GM19463 (cell line): ENCODE results near the gene PRR36.

Experiments used
- ATAC-seq: cut with Tn5 transposase; IDR thresholded peaks from one replicate; pipeline ENCODE4 v1.9.1; 2021; ENCODE audit warnings: mild to moderate bottlenecking, moderate library complexity; ENCODE audit not compliant: unreplicated experiment

The PRR36 gene

GRCh38 chr19:7823686-7824301 is 50.4 kb downstream of the PRR36 start:
- no peak for ATAC-seq

- no peak for ATAC-seq
These were observed 51.2 kb downstream of the PRR36 start for GRCh38 chr19:7822910-7823515.

GRCh38 chr19:7820588-7820987 is 53.6 kb downstream of the PRR36 start:
- no peak for ATAC-seq

GRCh38 chr19:7819337-7819736 is 54.9 kb downstream of the PRR36 start:
- no peak for ATAC-seq

GRCh38 chr19:7818806-7819205 is 55.4 kb downstream of the PRR36 start:
- ATAC-seq, result no peak
